GM13977 (cell line): ENCODE data around the gene CDH4.

Source experiments
- DNase-seq: peaks from one replicate; pipeline ENCODE4 v3.0.0; 2012; ENCODE audit warnings: low spot score
- in situ Hi-C: fragments of 300-500 bp; cut with MboI; formaldehyde crosslinking; loops from one replicate; pipeline ENCODE4 v1.12.0; 2022; ENCODE audit warnings: low sequenced_read_pairs, low pct_unique_long_range_greater_than_20kb, mixed read lengths, inconsistent platforms; ENCODE audit not compliant: unreplicated experiment
- TF ChIP-seq, protein P1 (sequence below): IDR thresholded peaks from 2 replicates; pipeline ENCODE4 v1.5.1; 2012; ENCODE audit warnings: mild to moderate bottlenecking, control low read depth; ENCODE audit not compliant: insufficient read depth; ENCODE audit errors: extremely low read depth, missing control alignments

CDH4 gene

DNA sequence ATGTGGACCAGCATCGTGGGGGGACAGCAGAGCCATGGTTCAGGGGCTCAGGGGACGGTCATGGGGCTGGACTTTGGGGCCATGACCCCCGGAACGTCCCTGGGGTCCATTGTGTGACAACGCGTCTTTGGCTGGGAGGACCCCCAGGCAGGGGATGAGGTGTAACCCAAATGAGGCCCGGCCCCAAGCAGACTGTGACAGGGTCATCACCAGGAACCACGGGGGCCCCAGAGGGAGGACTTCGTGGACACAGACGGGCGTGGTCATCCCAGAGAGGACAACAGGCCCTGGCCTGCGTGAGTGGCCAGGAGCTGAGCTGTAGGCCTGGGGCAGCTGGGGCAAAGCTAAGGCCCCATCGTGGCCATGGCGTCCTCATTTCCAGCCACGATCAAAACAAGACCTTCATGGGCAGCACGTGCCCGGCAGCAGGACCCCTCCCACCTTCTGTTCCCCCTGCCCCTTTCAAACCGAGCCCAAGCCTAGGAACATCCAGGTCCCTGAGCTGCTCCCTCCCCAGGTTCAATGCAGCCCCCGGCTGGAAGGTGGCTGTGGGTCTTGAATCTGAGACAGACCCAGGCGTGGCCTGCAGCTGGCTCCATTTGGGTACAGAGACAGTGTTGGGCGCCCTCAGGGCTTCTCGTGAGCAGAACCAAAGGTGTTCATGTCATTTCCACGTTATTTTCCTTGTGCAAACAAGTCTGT, 625.9 kb downstream of the CDH4 start:
- TF ChIP-seq, protein P1, sequence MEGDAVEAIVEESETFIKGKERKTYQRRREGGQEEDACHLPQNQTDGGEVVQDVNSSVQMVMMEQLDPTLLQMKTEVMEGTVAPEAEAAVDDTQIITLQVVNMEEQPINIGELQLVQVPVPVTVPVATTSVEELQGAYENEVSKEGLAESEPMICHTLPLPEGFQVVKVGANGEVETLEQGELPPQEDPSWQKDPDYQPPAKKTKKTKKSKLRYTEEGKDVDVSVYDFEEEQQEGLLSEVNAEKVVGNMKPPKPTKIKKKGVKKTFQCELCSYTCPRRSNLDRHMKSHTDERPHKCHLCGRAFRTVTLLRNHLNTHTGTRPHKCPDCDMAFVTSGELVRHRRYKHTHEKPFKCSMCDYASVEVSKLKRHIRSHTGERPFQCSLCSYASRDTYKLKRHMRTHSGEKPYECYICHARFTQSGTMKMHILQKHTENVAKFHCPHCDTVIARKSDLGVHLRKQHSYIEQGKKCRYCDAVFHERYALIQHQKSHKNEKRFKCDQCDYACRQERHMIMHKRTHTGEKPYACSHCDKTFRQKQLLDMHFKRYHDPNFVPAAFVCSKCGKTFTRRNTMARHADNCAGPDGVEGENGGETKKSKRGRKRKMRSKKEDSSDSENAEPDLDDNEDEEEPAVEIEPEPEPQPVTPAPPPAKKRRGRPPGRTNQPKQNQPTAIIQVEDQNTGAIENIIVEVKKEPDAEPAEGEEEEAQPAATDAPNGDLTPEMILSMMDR: no peak
- in situ Hi-C loops: no loop called here
- no peak for DNase-seq

DNA sequence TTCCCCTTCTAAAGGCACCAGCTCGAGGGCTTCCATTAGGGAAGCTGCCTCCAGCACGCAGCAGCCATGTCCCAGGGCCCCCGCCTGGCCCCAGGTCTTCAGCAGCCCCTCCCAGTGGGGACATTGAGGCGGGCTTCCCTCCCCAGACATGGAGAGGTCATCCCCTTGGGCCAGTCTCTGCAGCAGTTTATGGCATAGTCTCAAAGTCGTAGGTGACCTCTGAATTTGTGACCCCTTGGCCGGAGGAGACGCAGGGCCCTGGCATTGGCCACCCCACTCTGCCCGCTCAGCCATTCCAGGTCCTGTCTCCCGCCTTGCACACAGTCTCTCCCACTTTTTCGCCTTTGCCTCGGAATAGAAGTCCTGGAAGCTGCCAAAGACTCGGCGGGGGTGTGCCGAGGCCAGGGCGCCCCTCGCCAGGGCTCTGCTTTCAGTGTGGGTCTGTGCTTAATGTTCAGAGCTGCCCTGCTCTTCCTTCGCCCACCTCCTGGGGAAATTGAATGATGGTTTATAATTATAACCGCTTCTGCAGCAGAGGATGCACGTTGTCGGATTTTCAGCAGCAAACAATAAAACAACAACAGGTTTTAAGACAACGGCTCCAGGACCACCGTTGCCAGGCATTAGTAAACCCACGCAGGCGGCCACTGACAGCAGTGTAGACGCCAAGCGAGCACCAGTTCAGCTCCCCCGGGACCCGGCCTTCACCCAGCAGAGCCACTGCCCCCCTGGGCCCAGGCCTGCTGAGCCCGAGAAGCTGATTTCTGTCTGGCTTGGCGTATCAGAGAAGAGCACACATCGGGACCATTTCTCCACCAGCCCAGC, 626.6 kb downstream of the CDH4 start:
- in situ Hi-C loops: no loop called here

DNA sequence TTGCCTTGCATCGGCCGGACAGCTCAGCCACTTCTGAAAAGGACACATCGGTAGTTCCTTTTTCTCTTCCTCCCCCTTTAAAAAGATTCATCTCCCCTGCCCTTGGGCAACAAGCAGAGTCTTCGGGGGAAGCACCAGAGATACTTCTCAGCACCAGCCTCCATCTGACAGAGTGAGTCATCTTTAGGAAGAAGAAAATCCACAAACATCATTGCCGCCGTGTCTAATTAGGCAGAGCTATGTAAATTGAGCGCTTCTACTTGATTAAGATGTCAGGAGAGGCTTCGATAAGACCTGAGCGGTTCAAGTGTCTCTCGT, 627.2 kb downstream of the CDH4 start:
- TF ChIP-seq, protein P1: no peak
- in situ Hi-C loops: no loop called here
- DNase-seq: no peak

More for the DNA sequence above, 626.6 kb downstream of the CDH4 start:
- DNase-seq: no peak
- TF ChIP-seq, protein P1: no peak

DNA sequence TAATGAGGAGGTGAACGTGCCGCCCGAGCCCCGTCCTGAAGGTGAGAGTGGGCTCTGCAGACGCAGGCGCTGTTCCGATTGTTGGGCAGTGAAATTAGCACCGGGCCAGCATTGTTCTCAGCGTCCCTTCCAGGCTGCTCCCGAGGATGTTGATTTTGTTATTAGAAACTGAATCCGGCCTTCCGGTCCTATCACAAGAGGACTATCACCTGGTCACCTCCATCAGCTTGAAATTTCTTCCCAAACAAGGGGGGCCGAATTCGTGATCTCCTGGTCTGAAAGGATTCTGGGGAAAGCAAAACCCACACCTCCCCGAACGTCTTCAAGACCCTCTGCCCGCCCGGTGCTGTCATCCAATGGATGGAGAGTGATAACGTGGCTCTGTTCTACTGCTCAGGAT, 627.6 kb downstream of the CDH4 start:
- TF ChIP-seq, protein P1: no peak
- in situ Hi-C loops: no loop called here
- DNase-seq: no peak

GRCh38 chr20:61880706-61881105, 628.6 kb downstream of the CDH4 start:
- no peak for DNase-seq
- in situ Hi-C loops: no loop called here
- TF ChIP-seq, protein P1: no peak

GRCh38 chr20:61881416-61881815, 629.4 kb downstream of the CDH4 start:
- TF ChIP-seq, protein P1: no peak
- no peak for DNase-seq
- in situ Hi-C loops: no loop called here
